Progenitor cell of endocrine pancreas (in vitro differentiated cells): ENCODE results near the gene FRMD4A. TPM values are rescaled to one million over a fixed set of nuclear protein-coding genes. Genes with fewer than 3 reads are reported as not detected.

ENCODE experiments used
- DNase-seq: peaks from one replicate; pipeline ENCODE4 v3.0.0; 2021; ENCODE audit warnings: low spot score; ENCODE audit not compliant: unreplicated experiment
- H3K27ac Mint-ChIP-seq: 2 replicates; pipeline ENCODE4 v1.8.0; 2021; ENCODE audit warnings: mild to moderate bottlenecking, moderate library complexity, mixed read lengths
- H3K27me3 Mint-ChIP-seq: 2 replicates; pipeline ENCODE4 v1.8.0; 2021; ENCODE audit warnings: mixed read lengths
- H3K36me3 Mint-ChIP-seq: 2 replicates; pipeline ENCODE4 v1.8.0; 2022; ENCODE audit warnings: mixed read lengths; ENCODE audit not compliant: insufficient read depth
- H3K4me1 Mint-ChIP-seq: 2 replicates; pipeline ENCODE4 v1.8.0; 2021; ENCODE audit warnings: low read depth, mixed read lengths
- H3K4me3 Mint-ChIP-seq: 2 replicates; pipeline ENCODE4 v1.8.0; 2021; ENCODE audit warnings: low read depth, mild to moderate bottlenecking, moderate library complexity, mixed read lengths
- H3K9me3 Mint-ChIP-seq: 2 replicates; pipeline ENCODE4 v1.8.0; 2021; ENCODE audit warnings: low read depth, mixed read lengths
- CTCF ChIP-seq: fragments of 200-600 bp; sonication (generic); IDR thresholded peaks from one replicate; pipeline ENCODE4 v1.5.0; 2021; ENCODE audit warnings: antibody characterized with exemption, mild to moderate bottlenecking; ENCODE audit not compliant: unreplicated experiment
- total RNA-seq: library from RNA; stranded (reverse); gene quantifications from 2 replicates; pipeline ENCODE4 v1.2.1, GENCODE V29; 2021

FRMD4A gene
- total RNA-seq, 1 donor from 2014 or later: 42.2 TPM

- TF ChIP-seq CTCF: no peak
- Mint-ChIP-seq H3K4me3 (no peak overlapping the region), H3K9me3 (no peaks in the 10 kb centered on the region), H3K4me1 (peaks cover 16% of the 10 kb centered on the region), H3K36me3 (peaks cover 25% of the 10 kb centered on the region), H3K27ac (no peak overlapping the region), H3K27me3 (no peaks in the 10 kb centered on the region)
- no peak for DNase-seq
Measured at GRCh38 chr10:13634207-13634606, 696.5 kb downstream of the FRMD4A start.

GRCh38 chr10:13633689-13634088 is 697.0 kb downstream of the FRMD4A start:
- Mint-ChIP-seq H3K27me3 (no peaks in the 10 kb centered on the region), H3K27ac (no peak overlapping the region)
- no peak for DNase-seq

GRCh38 chr10:13632884-13633440 is 697.8 kb downstream of the FRMD4A start:
- no peak for DNase-seq
- Mint-ChIP-seq H3K36me3 (peaks cover 18% of the 10 kb centered on the region), H3K4me3 (no peak overlapping the region), H3K4me1 (peaks cover 23% of the 10 kb centered on the region), H3K9me3 (no peaks in the 10 kb centered on the region), H3K27me3 (no peaks in the 10 kb centered on the region), H3K27ac (no peak overlapping the region)
- TF ChIP-seq CTCF: no peak

More at GRCh38 chr10:13633689-13634088, 697.0 kb downstream of the FRMD4A start:
- Mint-ChIP-seq H3K9me3 (no peaks in the 10 kb centered on the region), H3K4me1 (peaks cover 20% of the 10 kb centered on the region), H3K36me3 (peaks cover 22% of the 10 kb centered on the region), H3K4me3 (no peak overlapping the region)
- no peak for TF ChIP-seq CTCF

GRCh38 chr10:13632440-13632839 is 698.3 kb downstream of the FRMD4A start:
- Mint-ChIP-seq H3K4me3 (no peak overlapping the region), H3K27ac (no peak overlapping the region), H3K36me3 (peaks cover 18% of the 10 kb centered on the region), H3K27me3 (no peaks in the 10 kb centered on the region), H3K4me1 (peaks cover 23% of the 10 kb centered on the region), H3K9me3 (no peaks in the 10 kb centered on the region)
- no peak for TF ChIP-seq CTCF
- DNase-seq: no peak

- Mint-ChIP-seq H3K4me1 (peaks cover 23% of the 10 kb centered on the region), H3K4me3 (no peak overlapping the region), H3K36me3 (peaks cover 16% of the 10 kb centered on the region), H3K27ac (no peak overlapping the region), H3K27me3 (no peaks in the 10 kb centered on the region), H3K9me3 (no peaks in the 10 kb centered on the region)
- DNase-seq: no peak
- TF ChIP-seq CTCF: no peak
Measured at GRCh38 chr10:13631594-13631993, 699.1 kb downstream of the FRMD4A start.
